K562 (cell line): ENCODE measurements around the gene WEE1.
A peak's percentile ranks its signal among the peaks of the same experiment; 100 is the strongest.

Source experiments
- ATF7 ChIP-seq: fragments of 450-650 bp; IDR thresholded peaks from 2 replicates; pipeline ENCODE4 v1.7.1; 2014; ENCODE audit warnings: mild to moderate bottlenecking, moderate library complexity
- BRCA1 ChIP-seq, 2 experiments: fragments of 450-650 bp in 1 of 2; sonication (generic) in 1 of 2; formaldehyde crosslinking in 1 of 2; IDR thresholded peaks; 2 replicates each; pipeline versions ENCODE4 v1.5.0 to v1.6.1; 2017 to 2020; ENCODE audit warnings: mild to moderate bottlenecking in 1 of 2, missing genetic modification reagents in 1 of 2
- CTCF ChIP-seq, 3 experiments: IDR thresholded peaks in 2 of 3; conservative IDR thresholded peaks in 1 of 3; 2 replicates each; pipeline ENCODE4 v1.5.1; 2011 to 2012; ENCODE audit warnings: low read length in 3 of 3, mild to moderate bottlenecking in 3 of 3, control low read depth in 2 of 3, improper control_type of control experiment in 1 of 3, inconsistent platforms in 1 of 3, low read depth in 1 of 3, mixed read lengths in 1 of 3, moderate library complexity in 1 of 3; ENCODE audit not compliant: insufficient read depth in 2 of 3
- EP300 ChIP-seq: IDR thresholded peaks from 2 replicates; pipeline ENCODE4 v1.6.1; 2012; ENCODE audit warnings: low read length, improper control_type of control experiment
- ETS1 ChIP-seq: conservative IDR thresholded peaks from 2 replicates; pipeline ENCODE4 v1.6.1; 2011; ENCODE audit warnings: low read depth, mild to moderate bottlenecking, low read length; ENCODE audit not compliant: control insufficient read depth
- ID3 ChIP-seq, 2 experiments: fragments of 250-450 bp in 1 of 2; fragments of 450-650 bp in 1 of 2; sonication (Bioruptor Pico) in 1 of 2; IDR thresholded peaks; 2 replicates each; pipeline versions ENCODE4 v1.6.1 to v1.8.0; 2016 to 2021; ENCODE audit warnings: mild to moderate bottlenecking in 2 of 2, moderate library complexity in 2 of 2, missing compliant biosample characterization in 1 of 2, missing genetic modification characterization in 1 of 2
- MAZ ChIP-seq, 2 experiments: fragments of 450-650 bp in 1 of 2; sonication (generic) in 1 of 2; formaldehyde crosslinking; IDR thresholded peaks in 1 of 2; conservative IDR thresholded peaks in 1 of 2; 2 replicates each; pipeline versions ENCODE4 v1.4.0 to v1.5.0; 2020; ENCODE audit warnings: mild to moderate bottlenecking in 1 of 2, missing genetic modification reagents in 1 of 2
- MLX ChIP-seq, 2 experiments: fragments of 450-650 bp in 1 of 2; sonication (generic) in 1 of 2; formaldehyde crosslinking; conservative IDR thresholded peaks; 2 replicates each; pipeline versions ENCODE4 v1.4.0 to v1.8.1; 2020 to 2022; ENCODE audit warnings: mild to moderate bottlenecking in 1 of 2, missing genetic modification reagents in 1 of 2
- POLR2A ChIP-seq: fragments of 450-650 bp; conservative IDR thresholded peaks from 2 replicates; pipeline ENCODE4 v1.6.1; 2016
- POLR2AphosphoS5 ChIP-seq: IDR thresholded peaks from 2 replicates; pipeline ENCODE4 v1.6.1; 2011; ENCODE audit warnings: mild to moderate bottlenecking, low read depth, low read length, moderate library complexity; ENCODE audit not compliant: control insufficient read depth, insufficient read depth
- TAF7 ChIP-seq: fragments of 450-650 bp; IDR thresholded peaks from 2 replicates; pipeline ENCODE4 v1.6.1; 2016; ENCODE audit warnings: missing genetic modification characterization, missing compliant biosample characterization

- TF ChIP-seq CTCF (IDR thresholded peaks at IDR 0.05 in 2 of 3, conservative IDR thresholded peaks at IDR 0.05 in 1 of 3; ENCODE audit: insufficient read depth in 2 of 3, low read depth in 1 of 3, low read length in 3 of 3) (no peak), POLR2A (no peak), TAF7 (tag) (no peak), MLX (CRISPR knock-in tag; conservative IDR thresholded peaks at IDR 0.05) (no peak), EP300 (no peak), ID3 (CRISPR knock-in tag; IDR thresholded peaks at IDR 0.05) (no peak), ID3 (tag; IDR thresholded peaks at IDR 0.05) (no peak), ETS1 (no peak), POLR2AphosphoS5 (no peak), MAZ (CRISPR knock-in tag; conservative IDR thresholded peaks at IDR 0.05 in 1 of 2, IDR thresholded peaks at IDR 0.05 in 1 of 2) (no peak), BRCA1 (IDR thresholded peaks at IDR 0.05) (no peak), BRCA1 (CRISPR knock-in tag; IDR thresholded peaks at IDR 0.05) (no peak), ATF7 (peak; percentile 89)
Observed at GRCh38 chr11:9617940-9618339, 44.5 kb downstream of the WEE1 start.
